HepG2 (cell line): ENCODE data around the gene PELO. TPM values are rescaled to one million over a fixed set of nuclear protein-coding genes. Genes with fewer than 3 reads are reported as not detected.

Experiments used
- CEBPB ChIP-seq: IDR thresholded peaks from 2 replicates; pipeline ENCODE4 v1.6.1; 2011; ENCODE audit warnings: low read depth, low read length, improper control_type of control experiment, borderline replicate concordance
- EEA1 ChIP-seq: sonication (generic); formaldehyde crosslinking; IDR thresholded peaks from 2 replicates; pipeline ENCODE4 v1.5.1; 2020; ENCODE audit warnings: mild to moderate bottlenecking, missing genetic modification reagents, borderline replicate concordance
- FOSL2 ChIP-seq: sonication (generic); formaldehyde crosslinking; IDR thresholded peaks from 2 replicates; pipeline ENCODE4 v1.4.0; 2020; ENCODE audit warnings: missing genetic modification reagents
- FOXP1 ChIP-seq, 2 experiments: fragments of 450-650 bp in 1 of 2; IDR thresholded peaks; 2 replicates each; pipeline ENCODE4 v1.6.1; 2017 to 2018; ENCODE audit warnings: antibody characterized with exemption in 1 of 2
- MBNL3 ChIP-seq: fragments of 250-450 bp; sonication (Bioruptor Pico); conservative IDR thresholded peaks from 2 replicates; pipeline ENCODE4 v1.8.0; 2022; ENCODE audit warnings: mild to moderate bottlenecking, inconsistent platforms
- NCOA5 ChIP-seq: sonication (generic); formaldehyde crosslinking; IDR thresholded peaks from 2 replicates; pipeline ENCODE4 v1.4.0; 2020; ENCODE audit warnings: missing genetic modification reagents
- PITX1 ChIP-seq: sonication (generic); formaldehyde crosslinking; IDR thresholded peaks from 2 replicates; pipeline ENCODE4 v1.5.1; 2020; ENCODE audit warnings: mild to moderate bottlenecking, missing genetic modification reagents
- RFXANK ChIP-seq: IDR thresholded peaks from 2 replicates; pipeline ENCODE4 v1.6.1; 2016
- SAP130 ChIP-seq: IDR thresholded peaks from 2 replicates; pipeline ENCODE4 v1.6.1; 2016; ENCODE audit warnings: low read depth
- SMC3 ChIP-seq: IDR thresholded peaks from 2 replicates; pipeline ENCODE4 v1.6.1; 2011; ENCODE audit warnings: low read length, improper control_type of control experiment
- SOX5 ChIP-seq: IDR thresholded peaks from 2 replicates; pipeline ENCODE4 v1.6.1; 2016; ENCODE audit warnings: borderline replicate concordance
- ZC3H4 ChIP-seq: sonication (generic); formaldehyde crosslinking; IDR thresholded peaks from 2 replicates; pipeline ENCODE4 v1.4.0; 2020; ENCODE audit warnings: missing genetic modification reagents, borderline replicate concordance
- ZNF10 ChIP-seq: sonication (generic); formaldehyde crosslinking; IDR thresholded peaks from 2 replicates; pipeline ENCODE4 v1.4.0; 2020; ENCODE audit warnings: mild to moderate bottlenecking, low read depth, missing genetic modification reagents, borderline replicate concordance
- polyA plus RNA-seq, 8 experiments: library from polyadenylated mRNA; depleted of rRNA in 3 of 8; stranded (reverse) in 7 of 8; unstranded in 1 of 8; fragments of >200 nt; fragmentation: Illumina TruSeq in 4 of 8; extraction: Trizol in 4 of 8; gene quantifications; 2 replicates each; pipeline versions ENCODE4 v1.2.1 to v1.2.3, GENCODE V29; 2011 to 2016; ENCODE audit warnings: low read depth in 4 of 8, missing spikeins in 1 of 8, mixed read lengths in 1 of 8; ENCODE audit not compliant: insufficient read depth in 1 of 8
- total RNA-seq, 5 experiments: library from RNA; depleted of rRNA; stranded (reverse); fragments of >200 nt; fragmentation: Illumina TruSeq; extraction: Trizol; gene quantifications; 2 replicates each; pipeline ENCODE4 v1.2.3, GENCODE V29; 2016; ENCODE audit warnings: low read depth in 1 of 5
- TF ChIP-seq, protein P1 (sequence below): sonication (generic); formaldehyde crosslinking; IDR thresholded peaks from 2 replicates; pipeline ENCODE4 v1.4.0; 2020; ENCODE audit warnings: missing genetic modification reagents
- TF ChIP-seq, protein P2 (sequence below): sonication (generic); formaldehyde crosslinking; IDR thresholded peaks from 2 replicates; pipeline ENCODE4 v1.8.0; 2022; ENCODE audit warnings: missing genetic modification reagents, mild to moderate bottlenecking, borderline replicate concordance
- TF ChIP-seq, protein P3 (sequence below): IDR thresholded peaks from 2 replicates; pipeline ENCODE4 v1.6.1; 2012; ENCODE audit warnings: low read depth, low read length, improper control_type of control experiment
- TF ChIP-seq, protein P4 (sequence below): IDR thresholded peaks from 2 replicates; pipeline ENCODE4 v1.6.1; 2016
- TF ChIP-seq, protein P5 (sequence below): sonication (generic); formaldehyde crosslinking; IDR thresholded peaks from 2 replicates; pipeline ENCODE4 v1.4.0; 2020; ENCODE audit warnings: missing genetic modification reagents
- TF ChIP-seq, protein P6 (sequence below): sonication (generic); IDR thresholded peaks from 2 replicates; pipeline ENCODE4 v1.6.1; 2016; ENCODE audit warnings: low read depth, borderline replicate concordance

PELO gene
- total and polyA plus RNA-seq, 2 of the 13 experiments (the other 11 are each of a cell fraction or from before 2014, with no cell fraction given): 19.0 to 23.9 TPM

DNA sequence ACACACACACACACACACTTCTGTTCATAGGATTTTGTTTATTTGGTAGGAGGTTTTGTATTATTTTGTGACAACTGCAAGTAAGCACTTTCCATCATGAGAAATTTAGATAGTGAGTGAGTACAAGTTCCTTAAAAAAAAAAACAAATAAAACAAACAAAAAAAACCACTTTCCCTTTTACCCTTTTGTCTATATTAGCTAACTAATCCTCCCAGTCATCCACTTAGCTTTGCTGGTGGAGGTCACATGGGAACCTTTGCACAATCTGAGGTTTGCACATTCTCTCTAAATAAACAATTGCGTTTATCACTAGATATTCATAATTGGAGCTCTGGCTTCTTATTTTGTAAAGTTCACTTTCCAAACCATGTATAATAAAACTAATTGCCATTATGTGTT lies 6.8 kb downstream of the PELO start (continued):
- TF ChIP-seq, protein P1, sequence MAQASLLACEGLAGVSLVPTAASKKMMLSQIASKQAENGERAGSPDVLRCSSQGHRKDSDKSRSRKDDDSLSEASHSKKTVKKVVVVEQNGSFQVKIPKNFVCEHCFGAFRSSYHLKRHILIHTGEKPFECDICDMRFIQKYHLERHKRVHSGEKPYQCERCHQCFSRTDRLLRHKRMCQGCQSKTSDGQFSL (CRISPR knock-in tag): no peak
- TF ChIP-seq SOX5 (CRISPR knock-in tag) (peak; percentile 76), RFXANK (no peak), EEA1 (CRISPR knock-in tag) (no peak), FOSL2 (CRISPR knock-in tag) (peak; percentile 9; the same call in 1 of the 2 replicates), ZC3H4 (no peak), SAP130 (peak; percentile 50), ZNF10 (CRISPR knock-in tag) (no peak), FOXP1 (IDR thresholded peaks at IDR 0.05) (peak; percentile 53), FOXP1 (CRISPR knock-in tag; IDR thresholded peaks at IDR 0.05) (peak; percentile 70), PITX1 (CRISPR knock-in tag) (peak; percentile 41; the same call in 1 of the 2 replicates), MBNL3 (CRISPR knock-in tag) (no peak), CEBPB (peak; percentile 94), NCOA5 (CRISPR knock-in tag) (no peak), SMC3 (no peak)
- TF ChIP-seq, protein P2, sequence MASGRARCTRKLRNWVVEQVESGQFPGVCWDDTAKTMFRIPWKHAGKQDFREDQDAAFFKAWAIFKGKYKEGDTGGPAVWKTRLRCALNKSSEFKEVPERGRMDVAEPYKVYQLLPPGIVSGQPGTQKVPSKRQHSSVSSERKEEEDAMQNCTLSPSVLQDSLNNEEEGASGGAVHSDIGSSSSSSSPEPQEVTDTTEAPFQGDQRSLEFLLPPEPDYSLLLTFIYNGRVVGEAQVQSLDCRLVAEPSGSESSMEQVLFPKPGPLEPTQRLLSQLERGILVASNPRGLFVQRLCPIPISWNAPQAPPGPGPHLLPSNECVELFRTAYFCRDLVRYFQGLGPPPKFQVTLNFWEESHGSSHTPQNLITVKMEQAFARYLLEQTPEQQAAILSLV (CRISPR knock-in tag): no peak
- TF ChIP-seq, protein P3, sequence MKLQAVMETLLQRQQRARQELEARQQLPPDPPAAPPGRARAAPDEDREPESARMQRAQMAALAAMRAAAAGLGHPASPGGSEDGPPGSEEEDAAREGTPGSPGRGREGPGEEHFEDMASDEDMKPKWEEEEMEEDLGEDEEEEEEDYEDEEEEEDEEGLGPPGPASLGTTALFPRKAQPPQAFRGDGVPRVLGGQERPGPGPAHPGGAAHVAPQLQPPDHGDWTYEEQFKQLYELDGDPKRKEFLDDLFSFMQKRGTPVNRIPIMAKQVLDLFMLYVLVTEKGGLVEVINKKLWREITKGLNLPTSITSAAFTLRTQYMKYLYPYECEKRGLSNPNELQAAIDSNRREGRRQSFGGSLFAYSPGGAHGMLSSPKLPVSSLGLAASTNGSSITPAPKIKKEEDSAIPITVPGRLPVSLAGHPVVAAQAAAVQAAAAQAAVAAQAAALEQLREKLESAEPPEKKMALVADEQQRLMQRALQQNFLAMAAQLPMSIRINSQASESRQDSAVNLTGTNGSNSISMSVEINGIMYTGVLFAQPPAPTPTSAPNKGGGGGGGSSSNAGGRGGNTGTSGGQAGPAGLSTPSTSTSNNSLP: peak; percentile 89
- TF ChIP-seq, protein P4, sequence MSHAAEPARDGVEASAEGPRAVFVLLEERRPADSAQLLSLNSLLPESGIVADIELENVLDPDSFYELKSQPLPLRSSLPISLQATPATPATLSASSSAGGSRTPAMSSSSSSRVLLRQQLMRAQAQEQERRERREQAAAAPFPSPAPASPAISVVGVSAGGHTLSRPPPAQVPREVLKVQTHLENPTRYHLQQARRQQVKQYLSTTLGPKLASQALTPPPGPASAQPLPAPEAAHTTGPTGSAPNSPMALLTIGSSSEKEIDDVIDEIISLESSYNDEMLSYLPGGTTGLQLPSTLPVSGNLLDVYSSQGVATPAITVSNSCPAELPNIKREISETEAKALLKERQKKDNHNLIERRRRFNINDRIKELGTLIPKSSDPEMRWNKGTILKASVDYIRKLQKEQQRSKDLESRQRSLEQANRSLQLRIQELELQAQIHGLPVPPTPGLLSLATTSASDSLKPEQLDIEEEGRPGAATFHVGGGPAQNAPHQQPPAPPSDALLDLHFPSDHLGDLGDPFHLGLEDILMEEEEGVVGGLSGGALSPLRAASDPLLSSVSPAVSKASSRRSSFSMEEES: peak; percentile 83
- TF ChIP-seq, protein P5, sequence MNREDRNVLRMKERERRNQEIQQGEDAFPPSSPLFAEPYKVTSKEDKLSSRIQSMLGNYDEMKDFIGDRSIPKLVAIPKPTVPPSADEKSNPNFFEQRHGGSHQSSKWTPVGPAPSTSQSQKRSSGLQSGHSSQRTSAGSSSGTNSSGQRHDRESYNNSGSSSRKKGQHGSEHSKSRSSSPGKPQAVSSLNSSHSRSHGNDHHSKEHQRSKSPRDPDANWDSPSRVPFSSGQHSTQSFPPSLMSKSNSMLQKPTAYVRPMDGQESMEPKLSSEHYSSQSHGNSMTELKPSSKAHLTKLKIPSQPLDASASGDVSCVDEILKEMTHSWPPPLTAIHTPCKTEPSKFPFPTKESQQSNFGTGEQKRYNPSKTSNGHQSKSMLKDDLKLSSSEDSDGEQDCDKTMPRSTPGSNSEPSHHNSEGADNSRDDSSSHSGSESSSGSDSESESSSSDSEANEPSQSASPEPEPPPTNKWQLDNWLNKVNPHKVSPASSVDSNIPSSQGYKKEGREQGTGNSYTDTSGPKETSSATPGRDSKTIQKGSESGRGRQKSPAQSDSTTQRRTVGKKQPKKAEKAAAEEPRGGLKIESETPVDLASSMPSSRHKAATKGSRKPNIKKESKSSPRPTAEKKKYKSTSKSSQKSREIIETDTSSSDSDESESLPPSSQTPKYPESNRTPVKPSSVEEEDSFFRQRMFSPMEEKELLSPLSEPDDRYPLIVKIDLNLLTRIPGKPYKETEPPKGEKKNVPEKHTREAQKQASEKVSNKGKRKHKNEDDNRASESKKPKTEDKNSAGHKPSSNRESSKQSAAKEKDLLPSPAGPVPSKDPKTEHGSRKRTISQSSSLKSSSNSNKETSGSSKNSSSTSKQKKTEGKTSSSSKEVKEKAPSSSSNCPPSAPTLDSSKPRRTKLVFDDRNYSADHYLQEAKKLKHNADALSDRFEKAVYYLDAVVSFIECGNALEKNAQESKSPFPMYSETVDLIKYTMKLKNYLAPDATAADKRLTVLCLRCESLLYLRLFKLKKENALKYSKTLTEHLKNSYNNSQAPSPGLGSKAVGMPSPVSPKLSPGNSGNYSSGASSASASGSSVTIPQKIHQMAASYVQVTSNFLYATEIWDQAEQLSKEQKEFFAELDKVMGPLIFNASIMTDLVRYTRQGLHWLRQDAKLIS (CRISPR knock-in tag): no peak
- TF ChIP-seq, protein P6, sequence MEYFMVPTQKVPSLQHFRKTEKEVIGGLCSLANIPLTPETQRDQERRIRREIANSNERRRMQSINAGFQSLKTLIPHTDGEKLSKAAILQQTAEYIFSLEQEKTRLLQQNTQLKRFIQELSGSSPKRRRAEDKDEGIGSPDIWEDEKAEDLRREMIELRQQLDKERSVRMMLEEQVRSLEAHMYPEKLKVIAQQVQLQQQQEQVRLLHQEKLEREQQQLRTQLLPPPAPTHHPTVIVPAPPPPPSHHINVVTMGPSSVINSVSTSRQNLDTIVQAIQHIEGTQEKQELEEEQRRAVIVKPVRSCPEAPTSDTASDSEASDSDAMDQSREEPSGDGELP: no peak
